ENCODE data around the gene KDM1B. TPM values are rescaled to one million over a fixed set of nuclear protein-coding genes. Genes with fewer than 3 reads are reported as not detected.

The KDM1B gene
- total RNA-seq, 1 donor from 2014 or later, result 16.9 TPM

- no peak for DNase-seq (ENCODE audit: low spot score)
- no peak overlapping the region for H3K9ac ChIP-seq
- H3K4me1 Mint-ChIP-seq, result peaks cover 5% of the 10 kb centered on the region
- no peak overlapping the region for H3K27ac ChIP-seq
- H3K27me3 Mint-ChIP-seq (ENCODE audit: insufficient read depth, low read depth), result peaks cover 7% of the 10 kb centered on the region
- H3K4me3 ChIP-seq, result no peak overlapping the region
- H3K4me2 ChIP-seq, result no peak overlapping the region
- TF ChIP-seq EZH2phosphoT487 (IDR thresholded peaks at IDR 0.05), result no peak
- no peak for TF ChIP-seq EZH2 (IDR thresholded peaks at IDR 0.05)
- TF ChIP-seq CTCF (IDR thresholded peaks at IDR 0.05), result no peak
- no peak overlapping the region for H2AFZ ChIP-seq (replicated peaks)
- H3K79me2 ChIP-seq (ENCODE audit: low read depth), result no peaks in the 10 kb centered on the region
- H3K9me3 Mint-ChIP-seq, result no peaks in the 10 kb centered on the region
- H3F3A ChIP-seq (ENCODE audit: low read depth), result no peaks in the 10 kb centered on the region
- H3K27me3 ChIP-seq, result peaks cover 22% of the 10 kb centered on the region
- no peaks in the 10 kb centered on the region for H3K9me3 ChIP-seq (ENCODE audit: low read depth)
- H3K36me3 Mint-ChIP-seq, result no peaks in the 10 kb centered on the region
- no peaks in the 10 kb centered on the region for H3K4me1 ChIP-seq
- H3K36me3 ChIP-seq, result no peaks in the 10 kb centered on the region
- no peaks in the 10 kb centered on the region for H4K20me1 ChIP-seq (ENCODE audit: low read depth)
- H3K4me3 Mint-ChIP-seq, result no peak overlapping the region
- no peak overlapping the region for H3K27ac Mint-ChIP-seq
Measured at GRCh38 chr6:18119236-18119635, 36.0 kb upstream of the KDM1B start.

- Mint-ChIP-seq H3K9me3 (no peaks in the 10 kb centered on the region), H3K27me3 (ENCODE audit: insufficient read depth, low read depth) (peaks cover 7% of the 10 kb centered on the region), H3K36me3 (no peaks in the 10 kb centered on the region), H3K4me1 (peaks cover 5% of the 10 kb centered on the region), H3K27ac (no peak overlapping the region), H3K4me3 (no peak overlapping the region)
- Histone ChIP-seq H3K27ac (no peak overlapping the region), H3K4me1 (peaks cover 3% of the 10 kb centered on the region), H3K79me2 (ENCODE audit: low read depth) (no peaks in the 10 kb centered on the region), H3K4me3 (no peak overlapping the region), H4K20me1 (ENCODE audit: low read depth) (no peaks in the 10 kb centered on the region), H3K9ac (no peak overlapping the region), H3F3A (ENCODE audit: low read depth) (no peaks in the 10 kb centered on the region), H2AFZ (replicated peaks) (no peak overlapping the region), H3K4me2 (no peak overlapping the region), H3K36me3 (no peaks in the 10 kb centered on the region), H3K27me3 (peaks cover 22% of the 10 kb centered on the region), H3K9me3 (ENCODE audit: low read depth) (no peaks in the 10 kb centered on the region)
- peak; percentile 47 for DNase-seq (ENCODE audit: low spot score)
- TF ChIP-seq EZH2 (IDR thresholded peaks at IDR 0.05), result no peak
- TF ChIP-seq EZH2phosphoT487 (IDR thresholded peaks at IDR 0.05), result no peak
- TF ChIP-seq CTCF (IDR thresholded peaks at IDR 0.05), result peak; percentile 47
Measured at GRCh38 chr6:18121580-18122127, 33.6 kb upstream of the KDM1B start.

GRCh38 chr6:18122128-18123093, 32.8 kb upstream of the KDM1B start, which contains the start of gene NHLRC1:
TSS of gene NHLRC1 (minus strand) at chr6:18122677. CDS start at chr6:18122606, 71 bp downstream.
- no peaks in the 10 kb centered on the region for H3K9me3 Mint-ChIP-seq
- H3K27ac Mint-ChIP-seq, result no peak within 1 kb of the TSS
- no peaks in the 10 kb centered on the region for H4K20me1 ChIP-seq (ENCODE audit: low read depth)
- no peak within 1 kb of the TSS for H2AFZ ChIP-seq (replicated peaks)
- H3F3A ChIP-seq (ENCODE audit: low read depth), result no peaks in the 10 kb centered on the region
- H3K27ac ChIP-seq, result no peak within 1 kb of the TSS
- peak within 1 kb of the TSS; percentile 78 for H3K4me2 ChIP-seq
- peaks cover 7% of the 10 kb centered on the region for H3K27me3 Mint-ChIP-seq (ENCODE audit: insufficient read depth, low read depth)
- no peaks in the 10 kb centered on the region for H3K79me2 ChIP-seq (ENCODE audit: low read depth)
- H3K4me1 ChIP-seq, result peaks cover 3% of the 10 kb centered on the region
- H3K27me3 ChIP-seq, result peaks cover 22% of the 10 kb centered on the region
- H3K9ac ChIP-seq, result no peak within 1 kb of the TSS
- no peak for TF ChIP-seq EZH2 (IDR thresholded peaks at IDR 0.05)
- peak; percentile 74 for TF ChIP-seq CTCF (IDR thresholded peaks at IDR 0.05)
- no peak for TF ChIP-seq EZH2phosphoT487 (IDR thresholded peaks at IDR 0.05)
- H3K36me3 ChIP-seq, result no peaks in the 10 kb centered on the region
- peak within 1 kb of the TSS; percentile 41 for H3K4me3 ChIP-seq
- H3K36me3 Mint-ChIP-seq, result no peaks in the 10 kb centered on the region
- H3K9me3 ChIP-seq (ENCODE audit: low read depth), result no peaks in the 10 kb centered on the region
- DNase-seq (ENCODE audit: low spot score), result peak; percentile 77
- H3K4me3 Mint-ChIP-seq, result peak within 1 kb of the TSS; percentile 77
- peaks cover 5% of the 10 kb centered on the region for H3K4me1 Mint-ChIP-seq

All from neural progenitor cell (in vitro differentiated cells).